GM12891 (cell line): ENCODE results near the gene ARHGAP6.

Experiments
- POLR2A ChIP-seq: IDR thresholded peaks from 2 replicates; pipeline ENCODE4 v1.6.1; 2011; ENCODE audit warnings: low read depth, low read length, control low read depth
- POLR2AphosphoS5 ChIP-seq: IDR thresholded peaks from 2 replicates; pipeline ENCODE4 v1.6.1; 2011; ENCODE audit warnings: low read depth, low read length, control low read depth

DNA sequence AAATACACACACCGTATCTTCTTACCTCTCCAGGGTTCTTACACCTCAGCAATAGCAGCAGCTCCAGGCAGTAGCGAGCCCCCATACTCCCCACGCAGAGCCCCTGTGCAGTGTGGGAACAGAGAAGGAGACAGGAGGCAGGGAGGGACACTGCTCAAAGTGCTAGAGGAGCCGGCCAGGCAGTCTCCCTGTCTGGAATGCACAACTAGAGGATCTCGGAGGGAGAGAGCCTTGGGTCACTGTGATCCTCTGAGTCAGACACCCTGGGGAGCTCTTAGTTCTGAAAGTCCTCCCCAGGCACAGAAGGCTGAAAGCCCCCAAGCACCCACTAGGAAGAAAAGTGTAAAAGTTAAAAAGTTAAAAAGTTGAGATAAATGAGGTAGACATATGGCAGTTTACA is 356.5 kb downstream of the ARHGAP6 start:
- no peak for TF ChIP-seq POLR2AphosphoS5
- no peak for TF ChIP-seq POLR2A
